Measurements from ENCODE around the gene ILKAP.

Gene ILKAP

GRCh38 chr2:238122287-238123217 lies 80.9 kb downstream of the ILKAP start:
- DNase-seq (ENCODE audit: low spot score), result no peak

DNA sequence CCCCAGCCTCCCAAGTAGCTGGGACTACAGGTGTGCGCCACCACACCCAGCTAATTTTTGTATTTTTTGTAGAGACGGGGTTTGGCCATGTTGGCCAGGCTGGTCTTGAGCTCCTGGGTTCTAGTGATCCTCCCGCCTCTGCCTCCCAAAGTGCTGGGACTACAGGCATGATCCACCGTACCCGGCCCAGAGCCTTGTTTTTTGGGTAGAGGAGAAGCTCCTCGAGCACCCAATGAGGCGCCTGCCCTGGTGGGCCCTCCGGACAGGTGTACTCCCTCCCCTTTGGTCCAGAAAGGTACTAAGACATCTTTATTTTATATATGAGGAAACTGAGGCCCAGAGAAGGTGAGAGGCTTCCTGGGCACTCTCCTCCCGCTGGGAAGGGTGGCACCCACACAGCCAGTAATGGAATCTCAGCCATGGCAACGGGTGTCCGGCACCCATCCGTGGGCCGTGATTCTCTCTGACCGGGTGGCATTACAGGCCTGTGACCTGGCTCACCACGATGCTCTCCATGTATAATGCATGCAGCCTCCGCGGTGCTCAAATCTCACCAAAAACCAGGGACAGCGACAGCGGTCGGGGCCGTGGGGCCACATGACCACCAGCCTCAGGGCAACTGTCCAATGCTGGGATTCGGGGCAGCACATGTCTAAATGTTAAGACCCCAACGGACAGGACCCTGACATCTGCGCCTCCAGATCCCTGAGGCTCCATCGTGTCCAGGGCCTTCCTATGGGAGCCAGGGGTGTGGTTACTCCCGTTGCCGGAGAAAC lies 81.8 kb downstream of the ILKAP start:
- DNase-seq (ENCODE audit: low spot score), result no peak

DNA sequence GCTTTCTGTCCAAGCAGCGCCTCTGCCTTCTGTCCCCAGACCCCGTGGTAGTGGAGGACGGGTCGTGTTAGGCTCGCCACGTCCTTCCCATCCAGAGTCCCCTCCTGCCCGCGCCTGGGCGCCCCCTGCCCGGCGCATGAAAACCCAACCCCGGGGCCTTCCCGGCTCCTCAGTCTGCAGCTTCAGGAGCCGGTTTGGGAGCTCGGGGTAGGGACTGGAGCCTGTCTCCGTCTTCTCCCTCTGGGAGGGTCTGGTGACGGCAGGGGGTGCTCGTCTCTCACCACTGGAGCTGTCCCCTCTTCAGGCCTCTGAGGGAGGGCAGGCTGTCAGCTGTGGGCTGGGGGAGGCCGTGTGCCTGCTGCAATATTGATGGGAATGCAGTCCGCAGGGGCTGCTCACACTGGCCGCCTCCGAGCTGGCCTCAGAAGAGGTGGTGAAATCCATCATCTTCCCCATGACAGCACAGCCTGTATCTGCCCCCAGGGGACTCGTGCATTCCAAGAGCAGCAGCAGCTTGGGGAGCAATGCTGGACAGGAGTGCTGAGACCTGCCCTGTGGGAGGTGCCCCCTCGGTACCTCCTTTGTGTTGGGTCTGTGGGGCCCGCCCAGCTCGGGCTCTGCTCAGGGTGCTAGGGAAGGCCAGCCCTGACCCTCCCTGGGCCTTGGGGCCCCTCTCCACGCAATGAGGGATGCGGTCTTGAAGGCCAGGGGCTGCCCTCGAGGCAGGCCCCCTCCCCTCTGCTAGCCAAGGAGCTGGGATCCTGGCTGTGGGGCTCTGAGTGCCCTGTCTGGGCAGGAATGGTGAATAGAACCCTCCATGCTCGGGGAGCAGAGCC lies 82.8 kb downstream of the ILKAP start:
- DNase-seq (ENCODE audit: low spot score), result no peak

Measured in activated CD4-positive, alpha-beta T cell treated with anti-CD3 and anti-CD28 coated beads, Interleukin-2, Interleukin-4, amounts not matched to agents 100 ng/mL and 50 ng/mL, durations not matched to agents 16 hours and 8 hours (primary cell).